Adrenal gland (tissue), 12 donors: ENCODE measurements around the gene CD93. TPM values are rescaled to one million over a fixed set of nuclear protein-coding genes. Genes with fewer than 3 reads are reported as not detected.
A peak's percentile ranks its signal among the peaks of the same experiment; 100 is the strongest.

ENCODE experiments used
- DNase-seq, 7 donors: peaks; one replicate each; pipeline ENCODE4 v3.0.0-alpha.2; 2019 to 2020
- H3K27ac ChIP-seq, 5 donors: fragments of 200-600 bp; sonication (generic) in 4 of 5; 1 replicate in 3 of 5; 2 replicates in 2 of 5; pipeline versions ENCODE4 v1.5.1 to v1.8.0; 2016 to 2020; ENCODE audit warnings: mild to moderate bottlenecking in 1 of 5
- H3K27me3 ChIP-seq: fragments of 200-600 bp; 2 replicates; pipeline ENCODE4 v1.8.0; 2021
- H3K36me3 ChIP-seq, 2 donors: fragments of 200-600 bp; replicated peaks in 1 of 2; 1 replicate in 1 of 2; 2 replicates in 1 of 2; pipeline versions ENCODE4 v1.5.1 to v1.8.0; 2018 to 2022
- H3K4me1 ChIP-seq, 2 donors: fragments of 200-600 bp; replicated peaks in 1 of 2; 1 replicate in 1 of 2; 2 replicates in 1 of 2; pipeline versions ENCODE4 v1.5.1 to v1.8.0; 2018 to 2021
- H3K4me3 ChIP-seq, 4 donors: fragments of 200-600 bp; sonication (generic) in 3 of 4; one replicate each; pipeline ENCODE4 v1.5.1; 2016 to 2018
- H3K9me3 ChIP-seq, 3 donors: fragments of 200-600 bp; sonication (generic) in 1 of 3; replicated peaks in 1 of 3; 1 replicate in 2 of 3; 2 replicates in 1 of 3; pipeline versions ENCODE4 v1.5.1 to v1.8.0; 2016 to 2021
- CTCF ChIP-seq, 6 experiments: fragments of 450-650 bp in 4 of 6; fragments of 200-600 bp in 2 of 6; sonication (generic) in 1 of 6; IDR thresholded peaks; 1 replicate in 5 of 6; 2 replicates in 1 of 6; pipeline versions ENCODE4 v1.5.1 to v1.8.0; 2016 to 2021; ENCODE audit warnings: antibody characterized with exemption in 6 of 6, mild to moderate bottlenecking in 2 of 6, moderate library complexity in 1 of 6
- POLR2A ChIP-seq, 2 donors: fragments of 450-650 bp; IDR thresholded peaks; one replicate each; pipeline ENCODE4 v1.6.1; 2017; ENCODE audit warnings: antibody characterized with exemption in 2 of 2, mild to moderate bottlenecking in 2 of 2, moderate library complexity in 1 of 2
- WGBS, 4 donors: extraction: QIAGEN DNeasy Blood & Tissue Kit in 2 of 4; methylation state at CpG; one replicate each; pipeline versions ENCODE4 v1.1.5 to v1.1.7; 2013 to 2017; 5-methylcytosine and 5-hydroxymethylcytosine counted together
- intact Hi-C, 2 donors: fragments of 100-400 bp; cut with DNase I; formaldehyde crosslinking; loops; one replicate each; pipeline versions ENCODE4 v1.14.1 to v1.15.0; 2022 to 2023
- polyA plus RNA-seq, 3 donors: library from polyadenylated mRNA; stranded (reverse); fragments of 200-250 nt in 2 of 3; fragments of 350-450 nt in 1 of 3; fragmentation: Illumina TruSeq in 1 of 3; extraction: RNeasy Lipid Tissue Mini Kit (QIAGEN cat#74804) in 1 of 3; gene quantifications; one replicate each; pipeline ENCODE4 v1.2.3, GENCODE V29; 2013 to 2014
- total RNA-seq, 9 donors: library from RNA; depleted of rRNA in 4 of 9; stranded (reverse); fragments of >200 nt in 4 of 9; fragments of 120-200 nt in 1 of 9; fragmentation: NEBNext Ultra II Directional in 1 of 9; extraction: Animal tissue kit (Norgen Biotek cat#: 25700) in 1 of 9; gene quantifications; one replicate each; pipeline versions ENCODE4 v1.1.0 to v1.2.4, GENCODE V29; 2013 to 2023
- donor health status: healthy with polysubstance abuse.
- donor health status: Bipolar disorder and iron deficiency.
- donor health status: DM: yes; HTN: yes; CAD: no.
- donor health status: DM: no; HTN: no; CAD: no.
- donor health status: DM: no; HTN: no; CAD: no.
- donor health status: DM: yes; HTN: yes; CAD: no.

The CD93 gene
- total and polyA plus RNA-seq, 12 donors, result 4.3 to 83.0 (median 37.3) TPM

GRCh38 chr20:23120261-23120660, 34.1 kb upstream of the CD93 start:
- H3K36me3 ChIP-seq, result no peaks in the 10 kb centered on the region
- no peak for TF ChIP-seq POLR2A (IDR thresholded peaks at IDR 0.05)
- TF ChIP-seq CTCF (IDR thresholded peaks at IDR 0.05), result no peak
- H3K27ac ChIP-seq, result peak overlapping the region in 1 of 5 donors; percentile 65
- peaks cover 4 to 23% of the 10 kb centered on the region in 2 donors for H3K4me1 ChIP-seq
- intact Hi-C loops, result no loop called here
- H3K27me3 ChIP-seq, result no peaks in the 10 kb centered on the region
- no peak overlapping the region for H3K4me3 ChIP-seq
- 80 to 97% (median 93%) methylated on average over 6 to 7 of the region's 7 CpGs for WGBS, 4 donors
- H3K9me3 ChIP-seq, result no peaks in the 10 kb centered on the region
- DNase-seq, result no peak

- Histone ChIP-seq H3K36me3 (no peaks in the 10 kb centered on the region), H3K4me3 (no peak overlapping the region), H3K4me1 (peaks cover 4 to 26% of the 10 kb centered on the region in 2 donors), H3K9me3 (no peaks in the 10 kb centered on the region), H3K27ac (peak overlapping the region in 1 of 5 donors; percentile 65), H3K27me3 (no peaks in the 10 kb centered on the region)
- intact Hi-C loops, result no loop called here
- WGBS, 4 donors, result 74 to 80% (median 78%) methylated on average over 11 to 15 of the region's 15 CpGs
- TF ChIP-seq POLR2A (IDR thresholded peaks at IDR 0.05), result no peak
- TF ChIP-seq CTCF (IDR thresholded peaks at IDR 0.05), result no peak
- peak in 1 of 7 donors; percentile 17 for DNase-seq
Observed at GRCh38 chr20:23119456-23120216, 33.5 kb upstream of the CD93 start.

GRCh38 chr20:23118766-23119165, 32.6 kb upstream of the CD93 start:
- intact Hi-C loops, result no loop called here
- Histone ChIP-seq H3K36me3 (no peaks in the 10 kb centered on the region), H3K27me3 (no peaks in the 10 kb centered on the region), H3K4me3 (no peak overlapping the region), H3K27ac (no peak overlapping the region), H3K4me1 (peaks cover 4 to 26% of the 10 kb centered on the region in 2 donors), H3K9me3 (no peaks in the 10 kb centered on the region)
- DNase-seq, result peak in 1 of 7 donors; percentile 10
- no peak for TF ChIP-seq POLR2A (IDR thresholded peaks at IDR 0.05)
- TF ChIP-seq CTCF (IDR thresholded peaks at IDR 0.05), result no peak
- 93 to 95% (median 94%) methylated on average over 8 to 9 of the region's 9 CpGs; no CpG with 5 or more reads in 1 of the 4 donors for WGBS, 4 donors

GRCh38 chr20:23118144-23118543, 32.0 kb upstream of the CD93 start:
- H3K4me1 ChIP-seq, result peaks cover 4 to 26% of the 10 kb centered on the region in 2 donors
- WGBS, 4 donors, result 95 to 99% (median 98%) methylated on average over 8 of the region's 8 CpGs
- H3K9me3 ChIP-seq, result no peaks in the 10 kb centered on the region
- H3K27me3 ChIP-seq, result no peaks in the 10 kb centered on the region
- TF ChIP-seq CTCF (IDR thresholded peaks at IDR 0.05), result no peak
- no peak for TF ChIP-seq POLR2A (IDR thresholded peaks at IDR 0.05)
- no peak for DNase-seq
- no peaks in the 10 kb centered on the region for H3K36me3 ChIP-seq
- H3K4me3 ChIP-seq, result no peak overlapping the region
- H3K27ac ChIP-seq, result no peak overlapping the region
- intact Hi-C loops, result no loop called here
